Thyroid gland (tissue), 4 donors: Measurements from ENCODE around the gene CANT1. TPM values are rescaled to one million over a fixed set of nuclear protein-coding genes. Genes with fewer than 3 reads are reported as not detected.

Experiments
- DNase-seq, 2 donors: peaks; one replicate each; pipeline ENCODE4 v3.0.0-alpha.2; 2019
- H3K27ac ChIP-seq, 3 donors: fragments of 200-600 bp; sonication (generic); 1 replicate in 2 of 3; 2 replicates in 1 of 3; pipeline ENCODE4 v1.5.1; 2016 to 2019; ENCODE audit warnings: mild to moderate bottlenecking in 1 of 3, moderate library complexity in 1 of 3
- H3K27me3 ChIP-seq: fragments of 200-600 bp; sonication (generic); one replicate; pipeline ENCODE4 v1.5.1; 2019
- H3K36me3 ChIP-seq, 2 donors: fragments of 200-600 bp; sonication (generic); one replicate each; pipeline ENCODE4 v1.5.1; 2016 to 2019
- H3K4me1 ChIP-seq, 2 donors: fragments of 200-600 bp; sonication (generic); one replicate each; pipeline ENCODE4 v1.5.1; 2017 to 2019
- H3K4me3 ChIP-seq, 3 donors: fragments of 200-600 bp; sonication (generic); replicated peaks in 1 of 3; 1 replicate in 2 of 3; 2 replicates in 1 of 3; pipeline ENCODE4 v1.5.1; 2016; ENCODE audit warnings: mild to moderate bottlenecking in 1 of 3
- H3K9me3 ChIP-seq: fragments of 200-600 bp; sonication (generic); one replicate; pipeline ENCODE4 v1.5.1; 2017
- POLR2A ChIP-seq, 2 donors: fragments of 450-650 bp; IDR thresholded peaks; one replicate each; pipeline ENCODE4 v1.6.1; 2017; ENCODE audit warnings: antibody characterized with exemption in 2 of 2, mild to moderate bottlenecking in 2 of 2, moderate library complexity in 1 of 2
- WGBS, 2 donors: methylation state at CpG; one replicate each; pipeline ENCODE4 v1.1.5; 2017; 5-methylcytosine and 5-hydroxymethylcytosine counted together
- intact Hi-C: fragments of 100-400 bp; cut with DNase I; formaldehyde crosslinking; loops from one replicate; pipeline ENCODE4 v1.15.1; 2023
- total RNA-seq, 4 donors: library from RNA; depleted of rRNA; stranded (reverse); fragments of >200 nt; gene quantifications; one replicate each; pipeline ENCODE4 v1.2.3, GENCODE V29; 2016
- TF ChIP-seq, protein P1 (sequence below), 6 experiments: fragments of 200-600 bp in 3 of 6; fragments of 450-650 bp in 3 of 6; sonication (generic) in 3 of 6; IDR thresholded peaks; one replicate each; pipeline ENCODE4 v1.5.1; 2016 to 2019; ENCODE audit warnings: antibody characterized with exemption in 6 of 6, mild to moderate bottlenecking in 2 of 6, inconsistent platforms in 1 of 6, moderate library complexity in 1 of 6

The CANT1 gene
- total RNA-seq, 4 donors from 2014 or later, result 21.2 to 37.1 (median 27.3) TPM

DNA sequence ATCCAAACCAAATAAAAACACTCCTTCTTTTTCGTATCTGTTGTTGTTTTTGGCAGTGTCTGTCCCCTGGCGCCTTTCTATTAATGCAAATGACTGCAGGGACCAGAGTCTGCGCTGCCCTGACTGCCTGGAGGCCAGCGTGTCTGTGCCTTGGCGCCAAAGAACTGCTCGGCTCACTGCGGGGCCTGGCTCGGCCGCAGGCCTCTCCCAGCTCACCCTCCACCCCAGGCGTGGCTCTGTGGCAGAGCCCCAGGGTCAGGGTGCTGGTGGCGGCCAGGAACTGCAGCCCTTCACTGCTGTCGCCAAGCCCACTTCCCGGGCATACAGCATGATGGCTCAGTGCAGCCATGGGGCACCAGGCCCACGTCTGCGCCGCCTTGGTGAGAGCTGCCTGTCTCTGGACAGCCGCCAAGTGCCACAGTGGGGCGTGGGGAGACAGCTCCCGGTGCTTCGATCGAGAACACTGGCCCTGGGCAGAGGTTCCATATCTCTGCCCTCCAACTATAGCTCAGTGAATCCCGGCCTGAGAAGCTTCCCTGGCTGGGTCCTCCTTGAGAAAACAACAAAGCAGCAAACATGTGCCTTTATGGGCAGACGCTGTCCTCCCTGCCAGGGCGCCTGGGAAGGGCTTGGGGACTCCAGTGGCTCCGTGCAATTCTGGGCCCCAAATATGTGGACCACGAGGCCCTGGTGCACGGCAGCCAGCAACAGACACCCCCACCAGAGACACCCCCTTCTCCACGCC, 11.1 kb downstream of the CANT1 start:
- Histone ChIP-seq H3K36me3 (peaks cover 23 to 25% of the 10 kb centered on the region in 2 donors), H3K4me3 (no peak overlapping the region), H3K4me1 (no peaks in the 10 kb centered on the region), H3K27me3 (no peaks in the 10 kb centered on the region), H3K9me3 (no peaks in the 10 kb centered on the region), H3K27ac (no peak overlapping the region)
- no peak for TF ChIP-seq POLR2A (IDR thresholded peaks at IDR 0.05)
- TF ChIP-seq, protein P1, sequence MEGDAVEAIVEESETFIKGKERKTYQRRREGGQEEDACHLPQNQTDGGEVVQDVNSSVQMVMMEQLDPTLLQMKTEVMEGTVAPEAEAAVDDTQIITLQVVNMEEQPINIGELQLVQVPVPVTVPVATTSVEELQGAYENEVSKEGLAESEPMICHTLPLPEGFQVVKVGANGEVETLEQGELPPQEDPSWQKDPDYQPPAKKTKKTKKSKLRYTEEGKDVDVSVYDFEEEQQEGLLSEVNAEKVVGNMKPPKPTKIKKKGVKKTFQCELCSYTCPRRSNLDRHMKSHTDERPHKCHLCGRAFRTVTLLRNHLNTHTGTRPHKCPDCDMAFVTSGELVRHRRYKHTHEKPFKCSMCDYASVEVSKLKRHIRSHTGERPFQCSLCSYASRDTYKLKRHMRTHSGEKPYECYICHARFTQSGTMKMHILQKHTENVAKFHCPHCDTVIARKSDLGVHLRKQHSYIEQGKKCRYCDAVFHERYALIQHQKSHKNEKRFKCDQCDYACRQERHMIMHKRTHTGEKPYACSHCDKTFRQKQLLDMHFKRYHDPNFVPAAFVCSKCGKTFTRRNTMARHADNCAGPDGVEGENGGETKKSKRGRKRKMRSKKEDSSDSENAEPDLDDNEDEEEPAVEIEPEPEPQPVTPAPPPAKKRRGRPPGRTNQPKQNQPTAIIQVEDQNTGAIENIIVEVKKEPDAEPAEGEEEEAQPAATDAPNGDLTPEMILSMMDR (IDR thresholded peaks at IDR 0.05), result no peak
- 84 to 88% methylated on average over 12 to 14 of the region's 28 CpGs for WGBS, 2 donors
- intact Hi-C loops, result no loop called here
- no peak for DNase-seq

DNA sequence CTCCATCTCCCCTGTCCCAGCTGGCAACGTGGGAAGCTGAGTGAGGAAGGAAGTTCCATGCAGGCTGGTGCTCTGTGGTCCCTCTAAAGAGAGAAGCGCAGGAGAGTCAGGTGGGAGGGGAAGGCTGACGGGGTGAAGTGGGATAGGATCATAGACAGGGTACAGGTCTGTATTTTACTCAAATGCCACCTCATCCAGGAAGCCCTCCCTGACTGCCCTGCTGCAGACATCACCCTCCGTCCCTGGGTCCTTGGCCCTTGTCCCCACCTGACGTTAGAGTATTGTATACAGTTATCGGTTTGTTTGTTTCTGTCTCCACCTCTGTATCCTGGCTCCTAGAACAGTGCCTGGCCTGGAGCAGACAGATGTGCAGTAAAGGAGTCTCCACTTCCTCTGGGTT, 11.7 kb downstream of the CANT1 start:
- Histone ChIP-seq H3K27ac (no peak overlapping the region), H3K4me3 (no peak overlapping the region), H3K4me1 (no peaks in the 10 kb centered on the region), H3K36me3 (peaks cover 23 to 25% of the 10 kb centered on the region in 2 donors), H3K27me3 (no peaks in the 10 kb centered on the region), H3K9me3 (no peaks in the 10 kb centered on the region)
- no peak for TF ChIP-seq POLR2A (IDR thresholded peaks at IDR 0.05)
- TF ChIP-seq, protein P1 (IDR thresholded peaks at IDR 0.05), result no peak
- no peak for DNase-seq
- intact Hi-C loops, result no loop called here
- 81 to 83% methylated on average over 6 of the region's 6 CpGs for WGBS, 2 donors

DNA sequence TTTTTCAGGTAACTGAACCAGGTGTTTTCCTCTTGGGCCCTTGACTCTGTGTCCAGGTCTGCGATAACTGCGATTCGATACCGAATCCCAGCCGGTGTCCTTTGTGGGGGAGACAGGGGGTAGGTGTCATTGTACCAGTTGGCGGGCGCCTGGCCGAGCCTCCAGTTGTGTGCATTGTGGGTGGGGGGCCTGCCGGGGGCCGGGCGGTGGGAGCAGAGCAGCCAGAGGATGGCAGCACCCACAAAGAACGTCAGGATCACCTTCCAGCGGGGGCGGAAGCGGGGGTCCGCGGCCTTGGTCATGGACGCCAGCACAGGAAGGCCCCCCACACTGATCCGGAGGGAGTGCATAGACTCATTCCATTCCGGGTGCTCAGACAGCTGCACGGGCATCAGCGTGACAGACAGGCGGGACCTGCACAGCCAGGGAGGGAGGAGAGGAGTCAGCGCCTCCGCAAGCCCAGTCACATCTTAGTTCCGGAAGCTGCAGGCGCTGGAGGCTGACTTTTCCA, 12.3 kb downstream of the CANT1 start:
- DNase-seq, result no peak
- H3K27ac ChIP-seq, result no peak overlapping the region
- WGBS, 2 donors, result 93 to 97% methylated on average over 22 to 25 of the region's 27 CpGs
- no peaks in the 10 kb centered on the region for H3K4me1 ChIP-seq
- TF ChIP-seq POLR2A (IDR thresholded peaks at IDR 0.05), result no peak
- TF ChIP-seq, protein P1 (IDR thresholded peaks at IDR 0.05), result no peak
- no peaks in the 10 kb centered on the region for H3K27me3 ChIP-seq
- no peaks in the 10 kb centered on the region for H3K9me3 ChIP-seq
- intact Hi-C loops, result no loop called here
- peaks cover 23 to 25% of the 10 kb centered on the region in 2 donors for H3K36me3 ChIP-seq
- no peak overlapping the region for H3K4me3 ChIP-seq

DNA sequence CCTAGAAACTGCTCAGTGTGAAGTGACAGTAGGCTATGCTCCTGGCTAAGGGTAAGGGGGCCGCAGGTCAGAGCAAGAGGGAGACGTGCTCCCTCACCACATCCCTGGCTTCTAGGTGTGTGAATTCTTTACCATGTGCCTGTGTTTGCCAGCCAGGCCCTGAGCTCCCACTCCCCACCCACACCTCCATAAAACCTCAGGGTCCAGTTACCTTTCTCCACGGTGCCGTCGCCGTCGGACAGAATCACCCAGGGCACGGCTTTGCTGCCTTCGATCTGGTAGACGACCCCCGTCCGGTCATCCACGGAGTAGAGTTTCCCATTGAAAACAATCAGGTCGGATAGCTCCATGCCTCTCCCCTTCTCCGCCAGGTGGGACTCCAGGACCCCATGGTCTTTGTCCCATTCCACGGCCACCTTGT, 12.8 kb downstream of the CANT1 start:
- no peak overlapping the region for H3K4me3 ChIP-seq
- H3K27ac ChIP-seq, result no peak overlapping the region
- H3K36me3 ChIP-seq, result peaks cover 25 to 27% of the 10 kb centered on the region in 2 donors
- no peak for DNase-seq
- 86 to 92% methylated on average over 16 of the region's 16 CpGs for WGBS, 2 donors
- no peaks in the 10 kb centered on the region for H3K27me3 ChIP-seq
- H3K9me3 ChIP-seq, result no peaks in the 10 kb centered on the region
- intact Hi-C loops, result no loop called here
- TF ChIP-seq, protein P1 (IDR thresholded peaks at IDR 0.05), result no peak
- no peak for TF ChIP-seq POLR2A (IDR thresholded peaks at IDR 0.05)
- H3K4me1 ChIP-seq, result no peaks in the 10 kb centered on the region

DNA sequence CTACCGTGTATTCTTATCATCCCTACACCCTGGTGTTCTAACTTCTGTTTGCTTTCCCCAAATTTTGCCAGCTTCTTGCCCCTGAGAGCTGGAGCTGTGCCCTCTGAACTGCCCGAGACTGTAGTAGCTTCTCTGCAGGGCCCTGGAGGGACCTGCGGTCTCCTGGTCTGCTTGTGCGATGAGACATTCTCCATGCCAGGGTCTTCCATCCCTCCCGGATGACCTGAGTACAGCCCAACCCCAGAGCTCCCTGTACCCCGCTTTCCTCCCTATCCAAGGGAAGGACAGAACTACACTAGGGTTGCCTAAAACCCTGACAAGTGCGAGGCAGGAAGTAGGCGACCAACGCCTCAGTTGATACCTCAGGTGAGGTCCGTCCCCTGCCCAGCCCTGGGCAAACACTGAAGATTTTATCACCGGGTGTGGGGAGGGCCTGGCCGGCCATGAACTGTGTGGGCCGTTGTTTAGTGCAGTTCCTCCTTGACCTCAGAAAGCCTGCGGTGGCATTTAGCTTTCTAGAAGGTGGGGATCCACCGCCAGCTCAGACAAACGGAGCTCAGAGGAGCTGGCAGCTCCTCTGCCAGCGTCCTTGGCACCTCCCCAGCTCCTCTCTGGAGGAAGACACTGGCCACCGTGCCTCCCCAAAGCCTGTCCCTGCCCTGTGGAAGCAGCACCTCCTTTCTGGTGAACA, 13.7 kb downstream of the CANT1 start:
- H3K27me3 ChIP-seq, result no peaks in the 10 kb centered on the region
- intact Hi-C loops, result no loop called here
- H3K36me3 ChIP-seq, result peaks cover 26 to 34% of the 10 kb centered on the region in 2 donors
- TF ChIP-seq, protein P1 (IDR thresholded peaks at IDR 0.05), result no peak
- no peak for TF ChIP-seq POLR2A (IDR thresholded peaks at IDR 0.05)
- H3K9me3 ChIP-seq, result no peaks in the 10 kb centered on the region
- no peak overlapping the region for H3K27ac ChIP-seq
- H3K4me3 ChIP-seq, result no peak overlapping the region
- DNase-seq, result no peak
- no peaks in the 10 kb centered on the region for H3K4me1 ChIP-seq
- 84 to 85% methylated on average over 16 to 18 of the region's 18 CpGs for WGBS, 2 donors
